ENCODE measurements around the gene PTH2R. TPM values are rescaled to one million over a fixed set of nuclear protein-coding genes. Genes with fewer than 3 reads are reported as not detected.

The PTH2R gene
- polyA plus RNA-seq, 1 of the 3 experiments (the other 2 are of a cell fraction), result 4.0 TPM

DNA sequence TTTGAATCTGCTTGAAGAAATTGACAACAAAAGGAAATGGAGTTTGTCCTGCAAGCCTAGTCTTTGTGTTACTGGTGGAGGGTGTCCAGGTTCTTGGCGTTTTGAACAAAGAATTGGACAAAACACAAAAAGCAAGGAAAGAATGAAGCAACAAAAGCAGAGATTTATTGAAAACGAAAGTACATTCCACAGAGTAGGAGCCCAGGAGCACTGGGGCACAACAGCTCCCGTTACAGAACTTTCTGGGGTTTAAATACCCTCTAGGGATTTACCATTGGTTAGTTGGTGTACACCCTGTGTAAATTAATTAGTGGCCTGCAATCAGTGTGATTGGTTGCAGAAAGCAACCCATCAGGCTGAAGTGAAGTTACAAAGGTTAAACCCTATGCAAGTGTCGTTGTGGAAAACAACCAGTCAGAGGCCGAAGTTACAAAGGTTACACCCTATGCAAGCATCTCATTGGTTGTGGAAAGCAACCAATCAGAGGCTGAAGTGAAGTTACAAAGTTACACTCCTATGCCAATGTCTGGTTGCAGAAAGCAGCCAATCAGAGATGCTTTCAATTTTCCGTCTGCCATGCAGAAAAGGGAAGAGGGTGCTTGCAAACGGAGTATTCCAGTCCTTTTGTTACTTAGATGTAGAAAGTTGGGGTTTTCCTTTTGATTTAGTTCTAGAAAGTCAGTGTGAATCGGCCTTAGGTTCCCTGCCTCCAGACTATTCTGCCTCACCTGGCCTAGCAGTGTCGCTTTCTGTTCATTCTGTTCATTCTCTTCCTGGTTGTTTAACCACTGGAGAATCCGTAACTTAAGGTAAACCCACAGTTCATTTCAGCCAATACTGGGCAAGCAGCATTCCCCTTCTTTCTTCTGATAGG is 47.6 kb upstream of the PTH2R start (continued):
- TF ChIP-seq, protein P1, sequence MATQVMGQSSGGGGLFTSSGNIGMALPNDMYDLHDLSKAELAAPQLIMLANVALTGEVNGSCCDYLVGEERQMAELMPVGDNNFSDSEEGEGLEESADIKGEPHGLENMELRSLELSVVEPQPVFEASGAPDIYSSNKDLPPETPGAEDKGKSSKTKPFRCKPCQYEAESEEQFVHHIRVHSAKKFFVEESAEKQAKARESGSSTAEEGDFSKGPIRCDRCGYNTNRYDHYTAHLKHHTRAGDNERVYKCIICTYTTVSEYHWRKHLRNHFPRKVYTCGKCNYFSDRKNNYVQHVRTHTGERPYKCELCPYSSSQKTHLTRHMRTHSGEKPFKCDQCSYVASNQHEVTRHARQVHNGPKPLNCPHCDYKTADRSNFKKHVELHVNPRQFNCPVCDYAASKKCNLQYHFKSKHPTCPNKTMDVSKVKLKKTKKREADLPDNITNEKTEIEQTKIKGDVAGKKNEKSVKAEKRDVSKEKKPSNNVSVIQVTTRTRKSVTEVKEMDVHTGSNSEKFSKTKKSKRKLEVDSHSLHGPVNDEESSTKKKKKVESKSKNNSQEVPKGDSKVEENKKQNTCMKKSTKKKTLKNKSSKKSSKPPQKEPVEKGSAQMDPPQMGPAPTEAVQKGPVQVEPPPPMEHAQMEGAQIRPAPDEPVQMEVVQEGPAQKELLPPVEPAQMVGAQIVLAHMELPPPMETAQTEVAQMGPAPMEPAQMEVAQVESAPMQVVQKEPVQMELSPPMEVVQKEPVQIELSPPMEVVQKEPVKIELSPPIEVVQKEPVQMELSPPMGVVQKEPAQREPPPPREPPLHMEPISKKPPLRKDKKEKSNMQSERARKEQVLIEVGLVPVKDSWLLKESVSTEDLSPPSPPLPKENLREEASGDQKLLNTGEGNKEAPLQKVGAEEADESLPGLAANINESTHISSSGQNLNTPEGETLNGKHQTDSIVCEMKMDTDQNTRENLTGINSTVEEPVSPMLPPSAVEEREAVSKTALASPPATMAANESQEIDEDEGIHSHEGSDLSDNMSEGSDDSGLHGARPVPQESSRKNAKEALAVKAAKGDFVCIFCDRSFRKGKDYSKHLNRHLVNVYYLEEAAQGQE (IDR thresholded peaks at IDR 0.05; ENCODE audit: low read depth, low read length), result no peak
- TF ChIP-seq POLR2AphosphoS5 (IDR thresholded peaks at IDR 0.05; ENCODE audit: low read depth, low read length) (peak; percentile 53; the same call in 1 of the 2 replicates), TCF12 (IDR thresholded peaks at IDR 0.05) (no peak), SIN3A (IDR thresholded peaks at IDR 0.05; ENCODE audit: borderline replicate concordance, low read depth, low read length) (no peak), TAF1 (IDR thresholded peaks at IDR 0.05; ENCODE audit: borderline replicate concordance, low read depth, low read length) (no peak), RFX5 (IDR thresholded peaks at IDR 0.05; ENCODE audit: low read length) (peak; percentile 54; the same call in 1 of the 2 replicates), NFIC (IDR thresholded peaks at IDR 0.05; ENCODE audit: borderline replicate concordance) (no peak)
- TF ChIP-seq, protein P2, sequence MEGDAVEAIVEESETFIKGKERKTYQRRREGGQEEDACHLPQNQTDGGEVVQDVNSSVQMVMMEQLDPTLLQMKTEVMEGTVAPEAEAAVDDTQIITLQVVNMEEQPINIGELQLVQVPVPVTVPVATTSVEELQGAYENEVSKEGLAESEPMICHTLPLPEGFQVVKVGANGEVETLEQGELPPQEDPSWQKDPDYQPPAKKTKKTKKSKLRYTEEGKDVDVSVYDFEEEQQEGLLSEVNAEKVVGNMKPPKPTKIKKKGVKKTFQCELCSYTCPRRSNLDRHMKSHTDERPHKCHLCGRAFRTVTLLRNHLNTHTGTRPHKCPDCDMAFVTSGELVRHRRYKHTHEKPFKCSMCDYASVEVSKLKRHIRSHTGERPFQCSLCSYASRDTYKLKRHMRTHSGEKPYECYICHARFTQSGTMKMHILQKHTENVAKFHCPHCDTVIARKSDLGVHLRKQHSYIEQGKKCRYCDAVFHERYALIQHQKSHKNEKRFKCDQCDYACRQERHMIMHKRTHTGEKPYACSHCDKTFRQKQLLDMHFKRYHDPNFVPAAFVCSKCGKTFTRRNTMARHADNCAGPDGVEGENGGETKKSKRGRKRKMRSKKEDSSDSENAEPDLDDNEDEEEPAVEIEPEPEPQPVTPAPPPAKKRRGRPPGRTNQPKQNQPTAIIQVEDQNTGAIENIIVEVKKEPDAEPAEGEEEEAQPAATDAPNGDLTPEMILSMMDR (IDR thresholded peaks at IDR 0.05), result no peak

DNA sequence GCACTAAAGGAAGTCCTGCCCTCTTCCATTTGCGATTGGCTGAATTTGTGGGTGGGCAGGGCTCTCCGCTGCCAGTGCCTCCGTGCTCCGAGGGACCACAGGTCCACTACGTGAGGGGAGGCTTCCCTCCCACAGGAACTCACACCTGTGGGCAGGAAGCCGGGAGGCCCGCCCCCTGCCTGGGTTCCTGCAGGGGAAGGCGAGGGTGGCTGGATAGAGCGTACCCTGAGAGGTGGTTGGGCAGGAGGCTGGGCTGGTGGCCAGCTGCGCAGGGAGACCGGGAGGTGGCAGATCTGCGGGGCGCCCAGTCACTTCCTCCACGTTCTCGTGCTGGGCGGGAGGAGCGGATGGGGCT is 47.0 kb upstream of the PTH2R start:
- H3K27ac ChIP-seq (ENCODE audit: low read depth in 2 of 2, low read length in 1 of 2), result peak overlapping the region; percentile 72 to 75
- peaks cover 33% of the 10 kb centered on the region for H3F3A ChIP-seq (replicated peaks; ENCODE audit: insufficient read depth)
- WGBS (ENCODE audit: low lambda C conversion rate), result 41% methylated on average over 13 of the region's 17 CpGs
- no peaks in the 10 kb centered on the region for H3K9me2 ChIP-seq
- peak overlapping the region; percentile 59; the same call in 1 of the 2 replicates for H3K9ac ChIP-seq
- H3K4me2 ChIP-seq, result peak overlapping the region; percentile 71
- H3K4me3 ChIP-seq (ENCODE audit: low read depth in 2 of 2, low read length in 1 of 2), result peak overlapping the region; percentile 55 to 62
- peaks cover 5% of the 10 kb centered on the region for H4K20me1 ChIP-seq (ENCODE audit: insufficient read depth)
- H3K36me3 ChIP-seq (replicated peaks in 1 of 2; ENCODE audit: control insufficient read depth in 1 of 2, insufficient read depth in 2 of 2, low read length in 1 of 2), result peaks cover 18 to 26% of the 10 kb centered on the region in 2 experiments
- peak; percentile 85 for DNase-seq
- no peak overlapping the region for H2AFZ ChIP-seq (ENCODE audit: low read depth)
- H3K4me1 ChIP-seq (ENCODE audit: control insufficient read depth in 1 of 2, insufficient read depth in 2 of 2, low read depth in 1 of 2, low read length in 1 of 2), result peaks cover 0 to 11% of the 10 kb centered on the region in 2 experiments; a peak in 2 of 4 replicates
- no peaks in the 10 kb centered on the region for H3K79me2 ChIP-seq (ENCODE audit: insufficient read depth)
- ChIA-PET CTCF (no interaction called here), POLR2A (no interaction called here)
- H3K27me3 ChIP-seq (ENCODE audit: insufficient read depth), result no peaks in the 10 kb centered on the region
- peaks cover 3% of the 10 kb centered on the region for H3K9me3 ChIP-seq
- TF ChIP-seq, protein P3, sequence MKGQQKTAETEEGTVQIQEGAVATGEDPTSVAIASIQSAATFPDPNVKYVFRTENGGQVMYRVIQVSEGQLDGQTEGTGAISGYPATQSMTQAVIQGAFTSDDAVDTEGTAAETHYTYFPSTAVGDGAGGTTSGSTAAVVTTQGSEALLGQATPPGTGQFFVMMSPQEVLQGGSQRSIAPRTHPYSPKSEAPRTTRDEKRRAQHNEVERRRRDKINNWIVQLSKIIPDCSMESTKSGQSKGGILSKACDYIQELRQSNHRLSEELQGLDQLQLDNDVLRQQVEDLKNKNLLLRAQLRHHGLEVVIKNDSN (IDR thresholded peaks at IDR 0.05; ENCODE audit: borderline replicate concordance, low read depth), result no peak
- TF ChIP-seq RXRA (IDR thresholded peaks at IDR 0.05; ENCODE audit: borderline replicate concordance, low read depth), result no peak
- no peak for TF ChIP-seq FOXJ3 (CRISPR knock-in tag; IDR thresholded peaks at IDR 0.05)
- TF ChIP-seq SMC3 (IDR thresholded peaks at IDR 0.05; ENCODE audit: low read depth, low read length), result no peak
- peak; percentile 37 for TF ChIP-seq NRF1 (IDR thresholded peaks at IDR 0.05; ENCODE audit: low read depth, low read length)
- TF ChIP-seq FOSL2 (IDR thresholded peaks at IDR 0.05; ENCODE audit: borderline replicate concordance, low read depth), result no peak
- peak; percentile 33; the same call in 1 of the 2 replicates for TF ChIP-seq TAF1 (IDR thresholded peaks at IDR 0.05; ENCODE audit: borderline replicate concordance, low read depth, low read length)
- no peak for TF ChIP-seq TCF12 (IDR thresholded peaks at IDR 0.05)
- TF ChIP-seq SIN3A (IDR thresholded peaks at IDR 0.05; ENCODE audit: borderline replicate concordance, low read depth, low read length), result no peak
- TF ChIP-seq GATA2 (CRISPR knock-in tag; IDR thresholded peaks at IDR 0.05), result no peak
- no peak for TF ChIP-seq YY1 (IDR thresholded peaks at IDR 0.05; ENCODE audit: low read depth)
- TF ChIP-seq, protein P1 (IDR thresholded peaks at IDR 0.05; ENCODE audit: low read depth, low read length), result no peak
- peak; percentile 9 for TF ChIP-seq CHD2 (IDR thresholded peaks at IDR 0.05; ENCODE audit: low read length, partially characterized antibody)
- no peak for TF ChIP-seq TEAD4 (IDR thresholded peaks at IDR 0.05; ENCODE audit: borderline replicate concordance, insufficient read depth)
- no peak for TF ChIP-seq EP300 (IDR thresholded peaks at IDR 0.05; ENCODE audit: borderline replicate concordance in 1 of 2, low read depth in 1 of 2, low read length in 1 of 2)
